Measurements from ENCODE around the gene SRM. TPM values are rescaled to one million over a fixed set of nuclear protein-coding genes. Genes with fewer than 3 reads are reported as not detected.
A peak's percentile ranks its signal among the peaks of the same experiment; 100 is the strongest.

The SRM gene
- total and polyA plus RNA-seq, 2 of the 13 experiments (the other 11 are each of a cell fraction or from before 2014, with no cell fraction given): 27.9 to 31.8 TPM

- TF ChIP-seq POLR2A (IDR thresholded peaks at IDR 0.05; ENCODE audit: insufficient read depth in 1 of 2, low read depth in 2 of 2, low read length in 2 of 2): peak; percentile 67 to 77; a peak in 2 of 4 replicates
- TF ChIP-seq NCOA2 (CRISPR knock-in tag; IDR thresholded peaks at IDR 0.05): no peak; the same call in 1 of the 2 replicates
- no peak for TF ChIP-seq BRF2 (CRISPR knock-in tag; IDR thresholded peaks at IDR 0.05)
- TF ChIP-seq CC2D1A (CRISPR knock-in tag; IDR thresholded peaks at IDR 0.05): no peak
- TF ChIP-seq ZBTB49 (CRISPR knock-in tag; IDR thresholded peaks at IDR 0.05; ENCODE audit: borderline replicate concordance): no peak
- no peak for TF ChIP-seq NFRKB (IDR thresholded peaks at IDR 0.05)
- peak; percentile 17; the same call in 1 of the 2 replicates for TF ChIP-seq FOSL2 (CRISPR knock-in tag; IDR thresholded peaks at IDR 0.05)
- TF ChIP-seq ZNF121 (CRISPR knock-in tag; IDR thresholded peaks at IDR 0.05): no peak
- TF ChIP-seq CSRNP1 (CRISPR knock-in tag; IDR thresholded peaks at IDR 0.05): 0 out of 2 replicates have a peak, but pooled peaks have one; percentile 45
- no peak for TF ChIP-seq ZSCAN9 (CRISPR knock-in tag; IDR thresholded peaks at IDR 0.05; ENCODE audit: borderline replicate concordance)
- TF ChIP-seq E2F1 (CRISPR knock-in tag; IDR thresholded peaks at IDR 0.05): no peak
- no peak for TF ChIP-seq ZNF205 (CRISPR knock-in tag; IDR thresholded peaks at IDR 0.05)
- TF ChIP-seq NR2F2 (IDR thresholded peaks at IDR 0.05; ENCODE audit: borderline replicate concordance, low read depth): peak; percentile 18; the same call in 1 of the 2 replicates
- TF ChIP-seq THRA (CRISPR knock-in tag; IDR thresholded peaks at IDR 0.05; ENCODE audit: borderline replicate concordance): no peak
- 0 out of 2 replicates have a peak, but pooled peaks have one; percentile 14 for TF ChIP-seq ZSCAN21 (CRISPR knock-in tag; IDR thresholded peaks at IDR 0.05; ENCODE audit: borderline replicate concordance)
- no peak for TF ChIP-seq ZSCAN30 (CRISPR knock-in tag; IDR thresholded peaks at IDR 0.05)
- TF ChIP-seq PBX3 (CRISPR knock-in tag; IDR thresholded peaks at IDR 0.05; ENCODE audit: borderline replicate concordance): no peak
Observed at GRCh38 chr1:11059968-11060830, at the start of gene SRM (continued).
